ENCODE measurements around the gene LPP.

The LPP gene

GRCh38 chr3:188165596-188165995, 11.6 kb downstream of the LPP start:
- Histone ChIP-seq H3K4me3 (ENCODE audit: severe bottlenecking) (no peak overlapping the region), H3K27ac (ENCODE audit: poor library complexity, severe bottlenecking) (no peak overlapping the region), H3K27me3 (ENCODE audit: insufficient read depth, poor library complexity, severe bottlenecking) (no peaks in the 10 kb centered on the region), H3K36me3 (ENCODE audit: low read depth) (no peaks in the 10 kb centered on the region), H3K4me1 (ENCODE audit: insufficient read depth, poor library complexity, severe bottlenecking) (peaks cover 10% of the 10 kb centered on the region), H3K9me3 (ENCODE audit: severe bottlenecking) (no peaks in the 10 kb centered on the region)
- DNase-seq (ENCODE audit: low spot score) (no peak), ATAC-seq (ENCODE audit: low read depth) (no peak)
- TF ChIP-seq, protein P1, sequence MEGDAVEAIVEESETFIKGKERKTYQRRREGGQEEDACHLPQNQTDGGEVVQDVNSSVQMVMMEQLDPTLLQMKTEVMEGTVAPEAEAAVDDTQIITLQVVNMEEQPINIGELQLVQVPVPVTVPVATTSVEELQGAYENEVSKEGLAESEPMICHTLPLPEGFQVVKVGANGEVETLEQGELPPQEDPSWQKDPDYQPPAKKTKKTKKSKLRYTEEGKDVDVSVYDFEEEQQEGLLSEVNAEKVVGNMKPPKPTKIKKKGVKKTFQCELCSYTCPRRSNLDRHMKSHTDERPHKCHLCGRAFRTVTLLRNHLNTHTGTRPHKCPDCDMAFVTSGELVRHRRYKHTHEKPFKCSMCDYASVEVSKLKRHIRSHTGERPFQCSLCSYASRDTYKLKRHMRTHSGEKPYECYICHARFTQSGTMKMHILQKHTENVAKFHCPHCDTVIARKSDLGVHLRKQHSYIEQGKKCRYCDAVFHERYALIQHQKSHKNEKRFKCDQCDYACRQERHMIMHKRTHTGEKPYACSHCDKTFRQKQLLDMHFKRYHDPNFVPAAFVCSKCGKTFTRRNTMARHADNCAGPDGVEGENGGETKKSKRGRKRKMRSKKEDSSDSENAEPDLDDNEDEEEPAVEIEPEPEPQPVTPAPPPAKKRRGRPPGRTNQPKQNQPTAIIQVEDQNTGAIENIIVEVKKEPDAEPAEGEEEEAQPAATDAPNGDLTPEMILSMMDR (IDR thresholded peaks at IDR 0.05; ENCODE audit: poor library complexity, severe bottlenecking), result no peak

DNA sequence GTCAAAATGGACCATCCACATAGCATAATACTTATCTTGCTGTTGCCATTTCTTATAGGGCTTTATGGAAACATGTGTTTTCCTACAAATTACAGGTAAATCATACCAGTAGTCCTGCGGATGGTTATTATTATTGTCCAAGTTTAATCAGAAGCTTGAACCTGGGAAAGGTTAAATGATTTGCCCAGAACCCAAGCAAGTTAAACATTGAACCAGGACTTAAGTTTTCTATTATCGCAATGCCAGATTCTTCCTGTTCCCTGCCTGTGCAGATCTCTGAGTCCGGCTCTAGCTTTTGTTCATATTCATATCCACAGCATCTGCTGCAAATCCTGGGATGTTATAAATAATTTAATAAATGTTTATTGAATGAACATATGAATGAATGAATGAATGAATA, 12.5 kb downstream of the LPP start:
- Histone ChIP-seq H3K36me3 (ENCODE audit: low read depth) (no peaks in the 10 kb centered on the region), H3K9me3 (ENCODE audit: severe bottlenecking) (no peaks in the 10 kb centered on the region), H3K27me3 (ENCODE audit: insufficient read depth, poor library complexity, severe bottlenecking) (no peaks in the 10 kb centered on the region), H3K4me1 (ENCODE audit: insufficient read depth, poor library complexity, severe bottlenecking) (peaks cover 14% of the 10 kb centered on the region), H3K4me3 (ENCODE audit: severe bottlenecking) (no peak overlapping the region), H3K27ac (ENCODE audit: poor library complexity, severe bottlenecking) (no peak overlapping the region)
- ATAC-seq (ENCODE audit: low read depth) (no peak), DNase-seq (ENCODE audit: low spot score) (no peak)
- TF ChIP-seq, protein P1 (IDR thresholded peaks at IDR 0.05; ENCODE audit: poor library complexity, severe bottlenecking), result no peak

DNA sequence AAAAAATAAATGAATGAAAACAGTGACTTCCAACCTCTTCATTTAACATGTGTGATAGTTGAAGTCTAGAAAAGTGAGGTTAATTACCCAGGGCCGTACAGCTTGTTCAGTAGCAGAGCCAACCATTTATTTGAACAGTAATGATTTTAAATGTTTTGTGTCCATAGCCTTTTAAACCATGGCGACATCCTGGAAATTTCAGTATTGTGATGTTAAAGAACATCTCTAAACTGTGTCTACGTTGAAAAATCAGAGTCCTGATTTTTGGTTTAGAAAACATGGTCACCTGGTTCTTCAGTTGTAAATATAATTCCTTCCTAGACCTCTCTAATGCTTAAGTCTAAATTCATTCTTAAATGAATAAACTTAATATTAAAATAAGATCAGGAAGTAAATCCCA, 14.2 kb downstream of the LPP start:
- Histone ChIP-seq H3K4me1 (ENCODE audit: insufficient read depth, poor library complexity, severe bottlenecking) (peaks cover 14% of the 10 kb centered on the region), H3K4me3 (ENCODE audit: severe bottlenecking) (no peak overlapping the region), H3K27ac (ENCODE audit: poor library complexity, severe bottlenecking) (no peak overlapping the region), H3K27me3 (ENCODE audit: insufficient read depth, poor library complexity, severe bottlenecking) (no peaks in the 10 kb centered on the region), H3K9me3 (ENCODE audit: severe bottlenecking) (no peaks in the 10 kb centered on the region), H3K36me3 (ENCODE audit: low read depth) (no peaks in the 10 kb centered on the region)
- ATAC-seq (ENCODE audit: low read depth), result no peak
- no peak for DNase-seq (ENCODE audit: low spot score)
- TF ChIP-seq, protein P1 (IDR thresholded peaks at IDR 0.05; ENCODE audit: poor library complexity, severe bottlenecking), result no peak

- TF ChIP-seq, protein P1 (IDR thresholded peaks at IDR 0.05; ENCODE audit: poor library complexity, severe bottlenecking), result no peak
- Histone ChIP-seq H3K27me3 (ENCODE audit: insufficient read depth, poor library complexity, severe bottlenecking) (no peaks in the 10 kb centered on the region), H3K9me3 (ENCODE audit: severe bottlenecking) (no peaks in the 10 kb centered on the region), H3K36me3 (ENCODE audit: low read depth) (no peaks in the 10 kb centered on the region), H3K27ac (ENCODE audit: poor library complexity, severe bottlenecking) (no peak overlapping the region), H3K4me1 (ENCODE audit: insufficient read depth, poor library complexity, severe bottlenecking) (peaks cover 14% of the 10 kb centered on the region), H3K4me3 (ENCODE audit: severe bottlenecking) (no peak overlapping the region)
- DNase-seq (ENCODE audit: low spot score) (no peak), ATAC-seq (ENCODE audit: low read depth) (no peak)
Observed at GRCh38 chr3:188168648-188169047, 14.7 kb downstream of the LPP start.

GRCh38 chr3:188169830-188170455, 16.0 kb downstream of the LPP start:
- Histone ChIP-seq H3K27ac (ENCODE audit: poor library complexity, severe bottlenecking) (no peak overlapping the region), H3K4me3 (ENCODE audit: severe bottlenecking) (no peak overlapping the region), H3K4me1 (ENCODE audit: insufficient read depth, poor library complexity, severe bottlenecking) (peaks cover 7% of the 10 kb centered on the region), H3K36me3 (ENCODE audit: low read depth) (no peaks in the 10 kb centered on the region), H3K27me3 (ENCODE audit: insufficient read depth, poor library complexity, severe bottlenecking) (no peaks in the 10 kb centered on the region), H3K9me3 (ENCODE audit: severe bottlenecking) (no peaks in the 10 kb centered on the region)
- DNase-seq (ENCODE audit: low spot score) (no peak), ATAC-seq (ENCODE audit: low read depth) (no peak)
- TF ChIP-seq, protein P1 (IDR thresholded peaks at IDR 0.05; ENCODE audit: poor library complexity, severe bottlenecking), result no peak
